HepG2 (cell line): ENCODE results near the gene PDIA5. TPM values are rescaled to one million over a fixed set of nuclear protein-coding genes. Genes with fewer than 3 reads are reported as not detected.

Source experiments
- ATAC-seq: fragments of 200-7000 bp; cut with Tn5 transposase; 3 replicates; pipeline ENCODE4 v1.9.1; 2020; ENCODE audit warnings: mild to moderate bottlenecking, moderate library complexity
- BruUV-seq: library from RNA; stranded (reverse); fragments of 400-500 nt; replicated peaks from 2 replicates; lab custom pipeline; 2021; lab: Mats Ljungman, UMichigan
- CTCF ChIA-PET: fragments of 300-600 bp; formaldehyde crosslinking; extraction: SDS; loops from one replicate; lab custom pipeline; 2021; ENCODE audit warnings: low total read pairs, inconsistent platforms, low intra/inter-chr PET ratio; lab: Yijun Ruan, JAX
- POLR2A ChIA-PET: fragments of 350-600 bp; sonication (Branson Sonifier 250); formaldehyde crosslinking; loops from one replicate; lab custom pipeline; 2020; ENCODE audit warnings: antibody characterized with exemption, inconsistent platforms; lab: Yijun Ruan, JAX
- DNase-seq: peaks from one replicate; pipeline ENCODE4 v3.0.0-alpha.2; 2015; ENCODE audit warnings: low spot score
- FAIRE-seq: peaks from 3 replicates; lab custom pipeline; 2011; peaks lifted over from hg19 to GRCh38; lab: Jason Lieb, UNC
- H2AFZ ChIP-seq: one replicate; pipeline ENCODE4 v1.6.1; 2011; ENCODE audit warnings: low read length, inconsistent platforms
- H3K27ac ChIP-seq: fragments of 300-600 bp; 3 replicates; pipeline ENCODE4 v1.8.0; 2011; ENCODE audit warnings: mixed run types, mild to moderate bottlenecking, mixed read lengths, low read length, inconsistent platforms; ENCODE audit not compliant: insufficient read depth; ENCODE audit errors: extremely low read length
- H3K27me3 ChIP-seq, 2 experiments: fragments of 200-600 bp in 1 of 2; 2 replicates in 1 of 2; 3 replicates in 1 of 2; pipeline versions ENCODE4 v1.6.0 to v1.8.0; 2011; ENCODE audit warnings: low read length in 2 of 2, mild to moderate bottlenecking in 2 of 2, moderate library complexity in 2 of 2, inconsistent platforms in 1 of 2; ENCODE audit not compliant: insufficient read depth in 2 of 2, control insufficient read depth in 1 of 2
- H3K36me3 ChIP-seq, 2 experiments: fragments of 200-600 bp in 1 of 2; replicated peaks in 1 of 2; 2 replicates in 1 of 2; 3 replicates in 1 of 2; pipeline versions ENCODE4 v1.5.1 to v1.8.0; 2011; ENCODE audit warnings: low read length in 2 of 2, inconsistent platforms in 1 of 2; ENCODE audit not compliant: insufficient read depth in 2 of 2, control insufficient read depth in 1 of 2
- H3K4me1 ChIP-seq: 2 replicates; pipeline ENCODE4 v1.5.1; 2012; ENCODE audit warnings: low read length, inconsistent platforms; ENCODE audit not compliant: insufficient read depth
- H3K4me2 ChIP-seq: 2 replicates; pipeline ENCODE4 v1.6.0; 2011; ENCODE audit warnings: low read depth, low read length, inconsistent platforms
- H3K4me3 ChIP-seq, 3 experiments: fragments of 200-600 bp in 1 of 3; sonication (generic), shearing (Covaris generic) in 1 of 3; replicated peaks in 1 of 3; 2 replicates each; pipeline ENCODE4 v1.5.1; 2011 to 2016; ENCODE audit warnings: low read length in 3 of 3, inconsistent platforms in 2 of 3, low read depth in 2 of 3, mild to moderate bottlenecking in 2 of 3, control low read depth in 1 of 3, mixed read lengths in 1 of 3; ENCODE audit not compliant: insufficient read depth in 1 of 3
- H3K79me2 ChIP-seq: one replicate; pipeline ENCODE4 v1.6.1; 2011; ENCODE audit warnings: low read length, inconsistent platforms; ENCODE audit not compliant: insufficient read depth
- H3K9ac ChIP-seq: 2 replicates; pipeline ENCODE4 v1.6.0; 2011; ENCODE audit warnings: mild to moderate bottlenecking, low read depth, low read length, inconsistent platforms; ENCODE audit not compliant: insufficient read depth
- H3K9me3 ChIP-seq: 2 replicates; pipeline ENCODE4 v1.5.1; 2012; ENCODE audit warnings: mild to moderate bottlenecking, low read length
- H4K20me1 ChIP-seq: 2 replicates; pipeline ENCODE4 v1.6.0; 2011; ENCODE audit warnings: inconsistent platforms, mild to moderate bottlenecking, low read length, moderate library complexity; ENCODE audit not compliant: insufficient read depth
- CEBPB ChIP-seq: IDR thresholded peaks from 2 replicates; pipeline ENCODE4 v1.6.1; 2011; ENCODE audit warnings: low read depth, low read length, improper control_type of control experiment, borderline replicate concordance
- IRF2 ChIP-seq: IDR thresholded peaks from 2 replicates; pipeline ENCODE4 v1.6.1; 2018; ENCODE audit warnings: missing genetic modification reagents, missing compliant biosample characterization
- STAG1 ChIP-seq: sonication (generic); formaldehyde crosslinking; IDR thresholded peaks from 2 replicates; pipeline ENCODE4 v1.4.0; 2020; ENCODE audit warnings: missing genetic modification reagents
- WGBS: methylation state at CpG from one replicate; pipeline ENCODE4 v1.1.6; 2017; ENCODE audit warnings: low lambda C conversion rate; 5-methylcytosine and 5-hydroxymethylcytosine counted together
- in situ Hi-C: cut with HindIII; loops from 2 replicates; pipeline ENCODE4 v1.10.0; 2017; ENCODE audit warnings: low pct_unique_long_range_greater_than_20kb; ENCODE audit not compliant: extremely low pct_ligation_motif_present
- intact Hi-C: fragments of 100-400 bp; cut with micrococcal nuclease; formaldehyde crosslinking; loops from one replicate; pipeline ENCODE4 v1.10.0; 2022; ENCODE audit not compliant: unreplicated experiment
- polyA plus RNA-seq, 8 experiments: library from polyadenylated mRNA; depleted of rRNA in 3 of 8; stranded (reverse) in 7 of 8; unstranded in 1 of 8; fragments of >200 nt; fragmentation: Illumina TruSeq in 4 of 8; extraction: Trizol in 4 of 8; gene quantifications; 2 replicates each; pipeline versions ENCODE4 v1.2.1 to v1.2.3, GENCODE V29; 2011 to 2016; ENCODE audit warnings: low read depth in 4 of 8, missing spikeins in 1 of 8, mixed read lengths in 1 of 8; ENCODE audit not compliant: insufficient read depth in 1 of 8
- total RNA-seq, 5 experiments: library from RNA; depleted of rRNA; stranded (reverse); fragments of >200 nt; fragmentation: Illumina TruSeq; extraction: Trizol; gene quantifications; 2 replicates each; pipeline ENCODE4 v1.2.3, GENCODE V29; 2016; ENCODE audit warnings: low read depth in 1 of 5
- TF ChIP-seq, protein P1 (sequence below): sonication (generic); formaldehyde crosslinking; IDR thresholded peaks from 2 replicates; pipeline ENCODE4 v1.5.0; 2020; ENCODE audit warnings: mild to moderate bottlenecking, missing genetic modification reagents, moderate library complexity
- TF ChIP-seq, protein P2 (sequence below): fragments of 450-650 bp; IDR thresholded peaks from 2 replicates; pipeline ENCODE4 v1.6.1; 2016

The PDIA5 gene
- total and polyA plus RNA-seq, 2 of the 13 experiments (the other 11 are each of a cell fraction or from before 2014, with no cell fraction given) = 51.3 to 74.3 TPM

DNA sequence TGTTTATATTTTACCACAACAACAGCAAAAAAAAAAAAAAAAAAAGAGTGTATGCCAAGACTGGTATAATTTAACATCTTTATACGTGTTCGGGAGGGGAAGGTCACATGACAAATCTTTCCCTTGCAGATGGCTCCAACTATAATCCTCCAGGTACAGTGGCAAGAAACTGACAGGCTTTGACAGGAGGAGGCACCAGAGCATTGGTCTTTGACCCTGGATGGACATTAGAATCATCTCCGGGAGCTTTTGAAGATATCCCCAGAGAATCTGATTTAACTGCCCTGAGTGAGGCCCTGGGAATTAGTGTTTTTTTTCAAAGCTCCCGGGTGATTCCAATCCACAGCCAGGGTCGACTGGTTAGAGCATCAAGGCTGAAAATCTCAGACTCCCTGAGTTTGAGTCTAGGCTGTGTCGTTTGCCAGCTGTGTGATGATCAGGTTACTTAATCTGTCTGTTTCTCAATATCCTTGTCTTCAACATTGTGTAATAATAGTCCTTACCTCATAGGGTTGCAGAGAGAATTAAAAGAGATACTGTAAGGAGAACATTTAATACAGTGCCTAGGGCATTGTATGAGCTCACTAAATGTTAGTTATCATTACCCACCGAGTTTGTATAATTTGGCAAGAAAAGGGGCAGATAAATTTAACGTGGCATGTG is 30.3 kb upstream of the PDIA5 start:
- Histone ChIP-seq H3K4me3 (no peak overlapping the region), H3K4me1 (peaks cover 10% of the 10 kb centered on the region), H3K79me2 (no peaks in the 10 kb centered on the region), H3K9me3 (no peaks in the 10 kb centered on the region), H3K4me2 (no peak overlapping the region), H3K27me3 (peaks cover 0 to 17% of the 10 kb centered on the region in 2 experiments; a peak in 3 of 5 replicates), H3K27ac (no peak overlapping the region), H3K9ac (no peak overlapping the region), H4K20me1 (no peaks in the 10 kb centered on the region), H3K36me3 (no peaks in the 10 kb centered on the region), H2AFZ (no peak overlapping the region)
- no peak for FAIRE-seq
- in situ Hi-C loops (loop anchor here (25.0 kb wide), 1 partner anchor 274 kb away; no protein-coding TSS in a partner anchor), intact Hi-C loops (loop anchor here (10.0 kb wide), 1 partner anchor 218 kb away; no protein-coding TSS in a partner anchor)
- peak; percentile 62; the same call in 2 of the 3 replicates for ATAC-seq
- DNase-seq = peak; percentile 24
- BruUV-seq = no TSS peak
- TF ChIP-seq, protein P1, sequence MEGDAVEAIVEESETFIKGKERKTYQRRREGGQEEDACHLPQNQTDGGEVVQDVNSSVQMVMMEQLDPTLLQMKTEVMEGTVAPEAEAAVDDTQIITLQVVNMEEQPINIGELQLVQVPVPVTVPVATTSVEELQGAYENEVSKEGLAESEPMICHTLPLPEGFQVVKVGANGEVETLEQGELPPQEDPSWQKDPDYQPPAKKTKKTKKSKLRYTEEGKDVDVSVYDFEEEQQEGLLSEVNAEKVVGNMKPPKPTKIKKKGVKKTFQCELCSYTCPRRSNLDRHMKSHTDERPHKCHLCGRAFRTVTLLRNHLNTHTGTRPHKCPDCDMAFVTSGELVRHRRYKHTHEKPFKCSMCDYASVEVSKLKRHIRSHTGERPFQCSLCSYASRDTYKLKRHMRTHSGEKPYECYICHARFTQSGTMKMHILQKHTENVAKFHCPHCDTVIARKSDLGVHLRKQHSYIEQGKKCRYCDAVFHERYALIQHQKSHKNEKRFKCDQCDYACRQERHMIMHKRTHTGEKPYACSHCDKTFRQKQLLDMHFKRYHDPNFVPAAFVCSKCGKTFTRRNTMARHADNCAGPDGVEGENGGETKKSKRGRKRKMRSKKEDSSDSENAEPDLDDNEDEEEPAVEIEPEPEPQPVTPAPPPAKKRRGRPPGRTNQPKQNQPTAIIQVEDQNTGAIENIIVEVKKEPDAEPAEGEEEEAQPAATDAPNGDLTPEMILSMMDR (CRISPR knock-in tag) = peak; percentile 64
- TF ChIP-seq STAG1 (CRISPR knock-in tag) (peak; percentile 58), IRF2 (CRISPR knock-in tag) (no peak), CEBPB (peak; percentile 73)
- TF ChIP-seq, protein P2, sequence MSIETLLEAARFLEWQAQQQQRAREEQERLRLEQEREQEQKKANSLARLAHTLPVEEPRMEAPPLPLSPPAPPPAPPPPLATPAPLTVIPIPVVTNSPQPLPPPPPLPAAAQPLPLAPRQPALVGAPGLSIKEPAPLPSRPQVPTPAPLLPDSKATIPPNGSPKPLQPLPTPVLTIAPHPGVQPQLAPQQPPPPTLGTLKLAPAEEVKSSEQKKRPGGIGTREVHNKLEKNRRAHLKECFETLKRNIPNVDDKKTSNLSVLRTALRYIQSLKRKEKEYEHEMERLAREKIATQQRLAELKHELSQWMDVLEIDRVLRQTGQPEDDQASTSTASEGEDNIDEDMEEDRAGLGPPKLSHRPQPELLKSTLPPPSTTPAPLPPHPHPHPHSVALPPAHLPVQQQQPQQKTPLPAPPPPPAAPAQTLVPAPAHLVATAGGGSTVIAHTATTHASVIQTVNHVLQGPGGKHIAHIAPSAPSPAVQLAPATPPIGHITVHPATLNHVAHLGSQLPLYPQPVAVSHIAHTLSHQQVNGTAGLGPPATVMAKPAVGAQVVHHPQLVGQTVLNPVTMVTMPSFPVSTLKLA = no peak
- CTCF ChIA-PET = no interaction called here
- POLR2A ChIA-PET = no interaction called here
- WGBS = 7% methylated on average over 8 of the region's 8 CpGs
